HG03025 (cell line): ENCODE measurements around the gene SYNJ1.
"Not testable (repeated sequence)": the region's sequence is repeated elsewhere in the genome, so short reads cannot be mapped to it uniquely, and the experiment has no call there.

Source experiments
- ATAC-seq: cut with Tn5 transposase; IDR thresholded peaks from one replicate; pipeline ENCODE4 v1.9.1; 2021; ENCODE audit warnings: mild to moderate bottlenecking, moderate library complexity; ENCODE audit not compliant: unreplicated experiment, low FRiP score

SYNJ1 gene

GRCh38 chr21:32698971-32699693 lies 28.7 kb downstream of the SYNJ1 start:
- no peak for ATAC-seq

- no peak for ATAC-seq
These were observed 29.5 kb downstream of the SYNJ1 start for GRCh38 chr21:32698286-32698685.

- not testable (repeated sequence) for ATAC-seq
These were observed 32.3 kb downstream of the SYNJ1 start for GRCh38 chr21:32695482-32695881.

- no peak for ATAC-seq
These were observed 34.2 kb downstream of the SYNJ1 start for GRCh38 chr21:32693581-32693980.

- no peak for ATAC-seq
These were observed 37.7 kb downstream of the SYNJ1 start for GRCh38 chr21:32690085-32690484.

GRCh38 chr21:32687643-32688345 lies 40.0 kb downstream of the SYNJ1 start:
- no peak for ATAC-seq

- no peak for ATAC-seq
These were observed 44.9 kb downstream of the SYNJ1 start for GRCh38 chr21:32682696-32683474.

- ATAC-seq: no peak
These were observed 53.1 kb downstream of the SYNJ1 start for GRCh38 chr21:32674731-32675130.

GRCh38 chr21:32674038-32674437 lies 53.8 kb downstream of the SYNJ1 start:
- ATAC-seq: no peak

GRCh38 chr21:32666258-32666657 lies 61.6 kb downstream of the SYNJ1 start:
- no peak for ATAC-seq

- ATAC-seq: not testable (repeated sequence)
These were observed 63.7 kb downstream of the SYNJ1 start for GRCh38 chr21:32664095-32664494.

GRCh38 chr21:32661981-32662380 lies 65.8 kb downstream of the SYNJ1 start:
- not testable (repeated sequence) for ATAC-seq

- not testable (repeated sequence) for ATAC-seq
These were observed 66.6 kb downstream of the SYNJ1 start for GRCh38 chr21:32661026-32661782.

- ATAC-seq: no peak
These were observed 69.3 kb downstream of the SYNJ1 start for GRCh38 chr21:32658524-32658923.

GRCh38 chr21:32653326-32653901 lies 74.4 kb downstream of the SYNJ1 start:
- ATAC-seq: no peak

GRCh38 chr21:32648165-32648564 lies 79.6 kb downstream of the SYNJ1 start:
- no peak for ATAC-seq

- ATAC-seq: no peak
These were observed 82.3 kb downstream of the SYNJ1 start for GRCh38 chr21:32645261-32646182.

- no peak for ATAC-seq
These were observed 85.8 kb downstream of the SYNJ1 start for GRCh38 chr21:32641710-32642698.
